ENCODE measurements around the gene CSMD2. TPM values are rescaled to one million over a fixed set of nuclear protein-coding genes. Genes with fewer than 3 reads are reported as not detected.

The CSMD2 gene
- polyA plus RNA-seq, 3 donors: 0.84 to 1.3 (median 1.0) TPM

DNA sequence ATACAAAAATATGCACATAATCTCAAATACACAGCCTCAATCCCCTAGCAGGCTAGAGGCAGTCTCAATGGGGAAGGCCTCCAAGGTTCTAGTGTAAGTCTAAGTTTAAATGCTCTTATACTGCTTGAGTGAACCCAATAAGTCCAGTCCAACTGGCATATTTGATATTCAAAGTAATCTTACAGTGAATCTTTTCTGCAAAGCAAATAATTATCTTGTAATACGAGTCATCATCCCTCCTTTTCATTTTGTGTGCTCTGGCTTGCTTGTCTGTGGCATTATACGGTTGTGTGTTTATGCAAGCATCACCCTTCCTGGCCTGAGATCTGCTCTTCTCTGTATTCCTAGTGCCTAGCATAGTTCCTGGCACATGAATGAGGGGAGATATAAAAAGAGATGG, 468.1 kb downstream of the CSMD2 start:
- DNase-seq (ENCODE audit: extremely low read depth in 1 of 11, low read depth in 9 of 11, low spot score in 4 of 11): no peak

DNA sequence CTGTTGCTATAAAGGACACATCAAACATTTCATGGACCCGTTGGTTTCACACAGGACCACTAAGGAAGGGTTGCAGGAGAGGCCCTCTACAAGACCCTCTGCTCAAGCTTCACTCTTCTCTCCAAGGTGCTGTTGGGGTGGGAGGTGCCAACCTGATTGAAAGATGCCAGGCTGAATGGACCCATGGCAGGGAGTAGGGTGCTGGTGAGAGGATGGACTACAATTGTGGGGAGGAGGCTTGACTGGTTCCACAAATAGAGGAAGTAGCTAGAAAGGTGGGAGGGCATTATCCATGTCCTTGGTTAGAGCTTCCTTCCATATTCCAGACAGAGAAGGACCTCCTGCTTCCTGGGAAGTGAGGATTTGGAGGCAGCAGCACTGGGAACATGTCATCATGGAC, 468.7 kb downstream of the CSMD2 start:
- no peak for DNase-seq (ENCODE audit: extremely low read depth in 1 of 11, low read depth in 9 of 11, low spot score in 4 of 11)

DNA sequence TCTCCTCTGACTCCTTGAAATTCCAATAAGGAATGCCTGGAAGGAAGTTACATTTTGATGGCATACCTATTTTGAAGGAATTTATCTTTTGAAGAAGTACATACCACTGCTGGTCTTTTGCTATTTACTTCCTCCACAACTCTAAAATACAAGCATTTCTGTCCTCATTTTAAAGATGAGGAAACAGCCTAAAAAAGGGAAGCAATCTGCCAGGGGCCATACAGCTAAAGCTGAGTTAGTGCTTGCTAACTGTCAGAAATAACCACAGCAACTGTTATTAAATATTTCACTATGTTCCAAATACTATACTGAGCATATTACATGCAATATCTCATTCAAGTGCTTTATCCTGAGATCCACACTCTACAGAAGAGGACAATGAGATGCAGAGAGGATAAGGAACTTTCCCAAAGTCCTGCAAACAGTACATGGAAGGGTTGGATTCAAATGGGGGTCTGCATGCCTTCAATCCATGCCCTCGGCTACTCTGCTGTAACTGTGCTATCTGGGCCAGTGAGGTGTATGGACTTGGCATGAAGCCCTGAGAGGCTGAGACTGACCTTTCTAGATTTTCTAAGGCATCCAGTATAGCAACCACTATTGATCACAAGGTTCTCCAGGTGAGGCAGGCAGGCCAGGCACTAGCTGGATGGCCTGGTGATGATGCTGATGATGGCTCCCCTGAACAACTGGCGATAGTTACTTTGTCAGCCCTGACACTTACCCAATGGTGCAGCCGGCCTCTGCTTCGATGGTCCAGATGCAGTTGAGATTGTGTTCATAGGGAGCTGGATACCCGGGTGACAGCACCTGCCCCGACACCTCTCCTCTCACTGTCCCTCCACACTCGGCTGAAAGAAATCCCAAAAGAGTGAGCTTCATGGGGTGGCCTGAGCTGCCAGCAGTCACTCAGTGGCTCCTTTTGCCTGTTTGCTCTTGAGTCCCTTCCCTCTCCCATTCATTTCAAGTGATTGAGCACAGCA, 472.5 kb downstream of the CSMD2 start:
- DNase-seq (ENCODE audit: extremely low read depth in 1 of 11, low read depth in 9 of 11, low spot score in 4 of 11): no peak

DNA sequence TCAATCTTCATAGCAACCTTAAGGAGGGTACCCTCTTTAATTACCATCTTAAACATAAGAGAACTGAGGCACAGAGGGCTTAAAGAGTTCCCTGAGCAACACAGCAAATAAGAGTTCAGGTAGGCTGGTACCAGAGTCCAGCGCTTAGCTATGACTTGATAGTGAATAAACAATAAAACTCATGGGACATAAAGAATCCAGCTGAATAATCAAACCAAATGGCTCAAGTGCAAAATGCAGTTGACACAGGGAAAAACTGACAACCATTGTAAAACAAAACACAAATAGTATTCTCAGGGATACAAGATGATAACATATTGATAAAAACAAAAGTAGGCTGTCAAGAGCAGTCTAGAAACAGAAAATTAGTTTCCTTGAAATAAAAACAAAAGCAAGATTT, 478.0 kb downstream of the CSMD2 start:
- no peak for DNase-seq (ENCODE audit: extremely low read depth in 1 of 11, low read depth in 9 of 11, low spot score in 4 of 11)

DNA sequence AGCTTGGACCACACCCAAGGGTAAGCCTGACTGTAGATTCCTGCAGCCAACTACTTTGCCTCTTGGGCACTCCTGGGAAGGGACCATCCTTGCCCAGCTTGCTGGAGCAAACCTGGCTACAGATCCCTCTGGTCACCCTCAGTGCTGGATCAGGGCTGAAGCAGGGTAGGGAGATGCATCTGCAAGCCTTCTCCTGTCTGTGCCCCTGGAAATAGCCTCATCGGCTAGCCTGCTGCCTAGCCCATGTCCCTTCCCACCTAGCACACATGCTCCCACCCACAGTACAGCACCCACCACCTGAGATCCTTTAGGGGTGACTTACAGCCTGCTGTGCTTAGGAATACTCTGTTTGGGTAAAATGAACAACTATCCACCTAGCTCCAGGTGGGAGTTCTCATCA, 478.5 kb downstream of the CSMD2 start:
- DNase-seq (ENCODE audit: extremely low read depth in 1 of 11, low read depth in 9 of 11, low spot score in 4 of 11): no peak

DNA sequence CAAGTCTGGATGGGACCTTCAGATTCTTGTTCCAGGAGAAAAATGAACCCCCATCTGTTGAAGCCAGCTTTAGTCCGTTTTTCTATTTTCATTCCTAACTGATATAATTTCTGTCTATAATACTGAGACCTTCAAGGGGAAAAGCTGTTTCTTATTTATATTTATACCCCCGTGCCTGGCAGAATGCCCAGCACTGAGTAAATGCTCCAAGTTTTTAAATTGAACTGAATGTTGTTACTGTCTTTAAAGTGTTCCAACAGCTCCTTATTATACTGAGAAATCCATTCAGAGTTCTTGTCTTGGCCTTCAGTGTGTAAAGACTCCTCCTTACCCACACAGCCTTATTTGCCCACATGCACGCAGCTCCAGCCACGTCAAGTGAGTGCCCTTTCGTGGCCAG, 479.8 kb downstream of the CSMD2 start:
- DNase-seq (ENCODE audit: extremely low read depth in 1 of 11, low read depth in 9 of 11, low spot score in 4 of 11): no peak

DNA sequence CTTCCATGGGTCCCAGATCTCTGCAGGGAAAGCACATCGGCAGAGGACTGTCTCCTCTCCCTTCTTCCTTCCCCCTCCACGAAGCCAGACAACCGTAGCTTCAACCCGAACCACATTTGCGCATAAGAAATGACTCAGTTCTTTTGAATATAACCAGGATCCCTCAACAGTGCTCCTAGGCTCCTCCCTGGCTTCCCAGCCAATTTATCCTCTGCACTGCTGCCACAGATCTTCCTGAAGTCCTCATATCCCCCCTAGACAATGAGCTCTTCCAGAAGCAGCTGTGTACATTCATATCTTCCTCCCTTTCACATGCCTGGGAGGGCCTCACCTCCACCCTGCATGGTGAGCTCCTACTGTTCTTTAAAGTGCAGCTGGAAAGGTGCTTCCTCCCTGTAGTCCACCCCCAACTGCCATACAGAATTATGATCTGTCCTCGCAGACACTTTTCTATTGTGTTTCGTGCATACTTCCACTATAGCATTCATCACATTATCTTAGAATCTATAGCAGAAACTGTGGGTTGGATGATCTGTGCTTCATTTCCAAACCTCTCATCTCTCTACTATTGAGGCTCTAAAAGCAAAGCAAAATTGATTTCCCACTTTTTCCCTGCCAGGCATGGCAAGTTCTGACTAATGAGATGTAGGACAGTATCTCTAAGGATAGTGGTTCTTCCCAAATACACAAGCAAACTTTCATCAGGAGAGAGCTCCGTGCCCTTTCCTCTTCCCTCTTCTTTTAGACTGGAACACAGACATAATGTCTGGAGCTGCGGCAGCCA, 480.4 kb downstream of the CSMD2 start:
- no peak for DNase-seq (ENCODE audit: extremely low read depth in 1 of 11, low read depth in 9 of 11, low spot score in 4 of 11)

DNA sequence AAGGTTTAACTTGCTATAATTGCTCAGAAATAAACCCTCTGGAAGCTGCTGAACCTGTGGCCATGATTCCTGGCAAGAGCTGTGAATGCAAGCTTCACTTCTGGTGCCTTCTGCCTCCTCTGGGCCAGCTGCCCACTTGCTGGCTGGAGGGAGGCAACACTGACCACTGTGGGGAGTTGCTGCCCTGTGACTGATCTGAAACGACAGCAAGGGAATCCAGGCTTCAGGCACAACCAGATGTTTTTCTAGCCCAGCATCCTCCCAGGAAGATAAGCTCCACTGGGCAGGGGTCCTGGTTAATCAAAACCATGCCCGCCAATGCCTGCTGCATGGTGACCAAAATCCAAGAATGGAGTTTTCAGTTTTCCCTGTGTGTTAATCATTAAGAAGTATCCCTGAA, 481.1 kb downstream of the CSMD2 start:
- DNase-seq (ENCODE audit: extremely low read depth in 1 of 11, low read depth in 9 of 11, low spot score in 4 of 11): peak in 1 of 11 donors; percentile 7

DNA sequence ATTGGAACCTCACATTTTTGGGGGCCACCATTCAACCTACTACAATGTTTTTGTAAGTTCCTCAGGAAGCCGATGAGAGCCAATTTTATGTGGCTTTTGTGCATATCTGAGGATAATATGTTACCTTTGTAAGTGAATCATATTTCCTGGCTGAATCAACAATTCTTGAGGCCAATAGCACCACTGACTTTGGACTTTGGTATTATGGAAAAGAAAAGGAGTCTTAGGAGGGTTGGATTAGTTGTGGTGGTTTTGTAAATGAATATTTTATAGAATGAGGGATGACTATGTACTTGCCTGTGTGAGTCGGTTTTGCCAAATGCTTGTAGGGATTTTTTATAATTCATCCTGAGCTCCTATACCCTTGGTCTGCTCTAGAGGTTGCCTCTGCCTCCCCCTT, 482.7 kb downstream of the CSMD2 start:
- DNase-seq (ENCODE audit: extremely low read depth in 1 of 11, low read depth in 9 of 11, low spot score in 4 of 11): no peak

DNA sequence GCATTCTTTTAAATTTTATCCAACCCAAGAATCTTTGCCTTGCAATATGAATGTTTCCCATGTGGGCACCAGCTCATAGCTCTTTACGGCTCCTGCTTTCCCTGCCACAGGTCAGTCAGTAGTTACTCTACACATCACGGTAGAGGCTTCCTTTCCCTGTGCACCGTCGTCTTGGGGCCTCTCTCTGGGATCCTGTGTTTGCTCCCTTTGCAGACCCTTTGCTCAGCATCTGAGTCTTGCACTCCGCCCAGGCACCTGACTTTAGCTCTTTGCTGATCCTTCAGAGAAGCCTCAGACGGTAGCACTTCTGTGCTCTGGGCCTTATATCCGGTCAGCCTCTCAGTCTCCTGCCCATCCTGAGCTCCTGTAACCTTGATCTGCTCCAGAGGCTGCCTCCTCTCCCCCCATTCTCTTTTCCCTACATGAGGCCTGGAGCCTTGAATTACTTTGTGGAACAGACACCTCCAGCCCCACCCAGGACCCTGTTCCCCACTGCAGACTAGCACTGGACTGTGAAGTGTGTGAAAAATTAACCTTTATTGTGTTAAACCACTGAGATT, 484.7 kb downstream of the CSMD2 start:
- no peak for DNase-seq (ENCODE audit: extremely low read depth in 1 of 11, low read depth in 9 of 11, low spot score in 4 of 11)

DNA sequence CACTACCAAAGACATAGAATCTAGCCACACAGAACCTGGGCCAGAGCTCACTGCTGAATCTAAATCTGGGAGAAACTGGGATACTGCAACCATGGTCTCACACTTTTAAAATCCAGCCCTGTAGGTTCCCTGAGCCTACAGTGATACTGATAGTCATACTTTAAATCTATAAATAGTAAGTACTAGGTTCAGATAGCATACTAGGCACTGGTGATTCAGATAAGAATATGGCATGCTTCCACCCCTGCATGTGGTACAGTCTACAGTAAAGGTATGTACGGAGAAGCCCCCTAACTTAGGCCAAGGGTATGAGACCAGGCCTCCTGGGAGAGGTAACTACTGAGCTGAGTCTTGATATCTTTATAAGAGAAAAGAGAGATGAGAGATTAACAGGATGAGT, 494.5 kb downstream of the CSMD2 start:
- DNase-seq (ENCODE audit: extremely low read depth in 1 of 11, low read depth in 9 of 11, low spot score in 4 of 11): no peak

DNA sequence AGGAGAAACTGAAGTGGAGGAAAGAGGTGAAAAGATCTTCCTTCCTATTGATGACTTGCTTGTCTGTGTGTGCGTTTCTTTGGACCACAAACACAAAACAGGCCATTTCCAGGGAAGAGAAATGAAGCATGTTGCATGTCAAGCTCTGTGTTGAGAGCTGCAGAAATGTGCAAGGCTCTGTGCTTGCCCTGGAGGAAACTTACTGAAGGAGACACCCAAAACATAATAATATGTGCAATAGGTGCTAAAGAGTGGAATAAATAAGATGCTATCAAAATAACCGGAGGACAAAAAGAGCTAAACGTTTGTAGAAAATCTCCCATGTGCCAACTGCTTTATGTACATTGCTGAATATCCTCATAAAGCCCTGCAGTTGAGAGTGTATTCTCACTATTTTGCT, 496.3 kb downstream of the CSMD2 start:
- no peak for DNase-seq (ENCODE audit: extremely low read depth in 1 of 11, low read depth in 9 of 11, low spot score in 4 of 11)

DNA sequence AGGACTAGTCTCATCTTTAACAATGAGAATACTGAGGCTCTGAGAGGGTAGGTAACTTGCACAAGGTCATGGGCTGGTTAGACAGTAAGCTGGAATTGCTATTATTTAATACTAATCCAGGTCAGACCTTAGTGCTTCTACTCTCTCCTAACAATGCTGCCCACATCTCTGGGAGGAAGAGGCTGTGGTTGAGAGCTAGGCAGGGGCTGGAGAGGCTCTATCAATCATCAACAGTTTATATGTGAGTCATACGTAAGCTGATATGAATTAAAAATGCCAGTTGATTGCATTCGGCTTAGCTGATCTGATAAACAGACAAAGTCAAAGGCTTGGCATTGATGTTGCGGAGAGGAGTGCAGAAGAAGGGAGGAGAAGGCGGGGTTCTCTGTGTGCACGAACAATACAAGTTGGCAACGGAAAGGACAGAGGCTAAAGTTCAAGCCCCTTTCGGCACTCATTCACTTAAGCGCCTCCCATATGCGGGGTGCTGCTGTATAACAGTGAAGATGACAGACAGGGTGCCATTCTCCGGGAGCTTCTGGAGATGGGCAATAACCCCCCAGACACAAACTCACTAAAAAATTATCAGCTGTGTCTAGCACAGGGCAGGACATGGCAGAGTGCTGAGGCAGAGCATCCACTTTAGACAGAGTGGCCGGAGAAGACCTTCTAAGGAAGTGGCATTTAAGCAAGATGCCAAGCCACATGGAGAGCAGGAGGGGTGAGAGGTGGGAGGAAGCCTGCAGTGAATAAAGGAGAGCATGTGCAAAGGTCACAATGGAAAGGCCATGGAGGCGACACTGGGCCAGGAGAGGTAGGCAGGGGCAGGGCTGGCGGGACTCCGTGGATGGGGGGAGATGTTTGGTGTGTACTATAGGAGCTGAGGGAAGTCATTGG, 497.4 kb downstream of the CSMD2 start:
- no peak for DNase-seq (ENCODE audit: extremely low read depth in 1 of 11, low read depth in 9 of 11, low spot score in 4 of 11)

DNA sequence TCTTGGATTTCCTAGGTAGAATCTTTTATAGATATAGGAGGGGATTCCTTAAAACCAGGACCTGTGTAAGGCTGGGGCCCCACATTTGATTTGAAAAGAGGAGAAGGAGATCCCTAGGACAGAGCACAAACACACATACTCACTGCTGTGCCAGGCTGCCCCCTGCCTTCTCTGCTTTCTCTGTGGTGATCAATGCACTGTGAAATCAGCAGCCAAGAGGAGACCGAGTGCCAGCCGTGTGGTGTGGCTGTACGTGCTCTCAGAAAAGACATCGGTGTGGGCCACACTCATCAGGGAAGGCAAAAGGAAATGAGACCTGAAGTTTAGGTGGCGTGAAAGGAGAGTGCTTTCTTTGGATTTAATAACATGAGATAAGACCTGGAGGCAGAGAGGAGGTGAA, 498.4 kb downstream of the CSMD2 start:
- DNase-seq (ENCODE audit: extremely low read depth in 1 of 11, low read depth in 9 of 11, low spot score in 4 of 11): no peak

DNA sequence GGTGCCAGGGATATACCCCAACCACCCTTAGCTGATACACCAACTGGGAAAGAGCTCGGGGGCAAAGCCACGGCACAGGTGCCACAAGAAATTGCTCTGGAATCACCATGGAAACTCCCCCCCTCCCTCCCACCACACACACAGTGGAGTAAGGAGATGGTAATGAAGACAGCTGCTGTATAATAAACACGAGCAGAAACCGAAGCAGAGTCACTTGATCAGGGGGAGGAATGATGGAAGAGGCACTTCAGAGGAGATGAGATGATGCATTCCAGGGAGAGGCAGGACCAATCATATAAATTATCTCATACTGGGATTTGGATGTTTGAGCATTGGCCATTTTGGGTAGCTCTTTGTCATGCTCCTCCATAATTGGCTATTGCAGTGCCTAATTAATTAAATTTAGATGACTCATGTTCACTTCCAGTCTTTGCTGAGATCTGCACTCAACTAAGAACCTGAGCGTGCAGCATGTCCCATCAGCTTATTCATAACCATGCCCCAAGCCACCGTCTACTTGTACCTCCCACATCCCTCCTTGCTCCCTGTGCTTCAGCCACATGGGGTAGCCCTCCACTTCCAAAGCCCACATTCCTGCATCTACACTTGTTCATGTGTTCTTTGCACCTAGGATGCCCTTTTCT, 503.1 kb downstream of the CSMD2 start:
- peak in 1 of 11 donors; percentile 5 for DNase-seq (ENCODE audit: extremely low read depth in 1 of 11, low read depth in 9 of 11, low spot score in 4 of 11)

DNA sequence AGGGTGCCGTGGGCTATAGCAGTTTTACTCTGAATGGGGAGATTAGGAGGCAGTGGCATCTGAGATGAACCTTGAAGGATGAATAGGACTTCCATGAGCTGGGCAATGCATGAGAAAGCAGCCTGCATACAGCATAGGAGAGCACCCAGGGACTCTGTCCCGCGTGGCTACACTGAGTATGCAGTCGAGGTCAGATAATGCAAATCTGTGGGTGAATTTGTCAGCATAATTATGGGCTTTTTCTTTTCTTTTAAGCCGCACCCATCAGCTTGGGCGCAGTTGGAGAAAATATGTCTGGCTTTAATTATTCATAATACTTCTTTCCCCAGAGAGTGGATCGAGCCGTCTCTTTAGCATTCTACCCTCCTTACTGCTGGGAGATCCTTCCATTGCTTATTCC, 504.1 kb downstream of the CSMD2 start:
- no peak for DNase-seq (ENCODE audit: extremely low read depth in 1 of 11, low read depth in 9 of 11, low spot score in 4 of 11)

DNA sequence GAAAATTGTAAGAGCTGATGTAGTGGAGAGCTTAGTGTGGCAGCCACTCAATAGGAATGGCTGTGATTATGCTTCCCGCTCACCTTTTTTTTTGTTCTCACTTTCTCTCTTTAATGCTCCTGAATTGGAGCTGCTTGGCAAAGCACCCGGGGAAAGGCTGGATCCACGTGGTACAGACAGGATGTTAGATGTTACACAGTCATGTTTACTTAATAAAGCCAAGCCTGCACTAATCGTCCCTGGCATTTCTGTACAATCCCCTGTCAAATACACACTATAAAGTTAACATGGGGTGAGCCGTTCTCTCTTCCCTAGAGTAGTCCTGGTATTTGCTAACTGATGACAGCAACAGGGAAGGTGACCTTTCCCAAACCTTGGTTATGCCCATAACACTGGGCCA, 504.8 kb downstream of the CSMD2 start:
- no peak for DNase-seq (ENCODE audit: extremely low read depth in 1 of 11, low read depth in 9 of 11, low spot score in 4 of 11)

DNA sequence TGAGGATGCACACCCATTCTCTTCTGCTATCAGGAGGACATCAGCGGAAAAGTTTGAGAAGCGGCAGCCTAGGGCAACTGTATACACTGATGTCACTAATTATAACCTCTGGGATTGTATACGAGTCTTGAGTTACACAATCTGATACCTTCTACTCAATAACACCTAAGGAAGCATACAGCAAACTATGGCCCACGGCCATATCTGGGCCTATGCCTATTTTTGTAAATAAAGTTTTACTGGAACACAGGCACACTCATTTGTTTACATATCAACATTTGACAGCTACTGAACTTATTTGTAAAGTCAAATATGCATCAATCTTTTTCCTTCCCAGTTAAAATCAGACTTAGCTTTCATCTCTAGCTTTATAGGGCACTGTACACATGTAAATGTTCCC, 505.4 kb downstream of the CSMD2 start:
- DNase-seq (ENCODE audit: extremely low read depth in 1 of 11, low read depth in 9 of 11, low spot score in 4 of 11): no peak

DNA sequence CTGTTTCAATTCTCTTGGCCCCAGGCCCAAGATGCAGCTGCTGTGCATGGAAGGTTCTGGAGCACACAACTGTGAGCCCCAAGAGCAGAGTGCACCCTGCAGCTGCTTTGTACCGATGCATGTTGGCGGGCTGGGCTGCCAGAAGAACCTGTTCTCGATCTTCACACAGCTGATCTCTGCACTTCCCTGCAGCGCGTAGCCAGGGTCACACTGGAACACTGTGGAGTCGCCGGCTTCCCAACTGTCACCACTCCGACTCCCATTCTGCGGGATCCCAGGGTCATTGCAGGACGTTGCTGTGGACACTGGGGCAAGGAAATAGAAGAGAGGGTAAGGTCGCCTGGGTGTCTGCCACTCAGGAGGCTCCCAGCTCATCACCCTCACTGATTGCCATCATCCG, 507.2 kb downstream of the CSMD2 start:
- DNase-seq (ENCODE audit: extremely low read depth in 1 of 11, low read depth in 9 of 11, low spot score in 4 of 11): no peak

All from renal cortex interstitium (tissue), 11 donors.